HG03139 (cell line): ENCODE results near the gene GMPR2.
A peak's percentile ranks its signal among the peaks of the same experiment; 100 is the strongest.
"Not testable (repeated sequence)": the region's sequence is repeated elsewhere in the genome, so short reads cannot be mapped to it uniquely, and the experiment has no call there.

Experiments used
- ATAC-seq: cut with Tn5 transposase; IDR thresholded peaks from one replicate; pipeline ENCODE4 v1.9.1; 2021; ENCODE audit not compliant: unreplicated experiment

GMPR2 gene

DNA sequence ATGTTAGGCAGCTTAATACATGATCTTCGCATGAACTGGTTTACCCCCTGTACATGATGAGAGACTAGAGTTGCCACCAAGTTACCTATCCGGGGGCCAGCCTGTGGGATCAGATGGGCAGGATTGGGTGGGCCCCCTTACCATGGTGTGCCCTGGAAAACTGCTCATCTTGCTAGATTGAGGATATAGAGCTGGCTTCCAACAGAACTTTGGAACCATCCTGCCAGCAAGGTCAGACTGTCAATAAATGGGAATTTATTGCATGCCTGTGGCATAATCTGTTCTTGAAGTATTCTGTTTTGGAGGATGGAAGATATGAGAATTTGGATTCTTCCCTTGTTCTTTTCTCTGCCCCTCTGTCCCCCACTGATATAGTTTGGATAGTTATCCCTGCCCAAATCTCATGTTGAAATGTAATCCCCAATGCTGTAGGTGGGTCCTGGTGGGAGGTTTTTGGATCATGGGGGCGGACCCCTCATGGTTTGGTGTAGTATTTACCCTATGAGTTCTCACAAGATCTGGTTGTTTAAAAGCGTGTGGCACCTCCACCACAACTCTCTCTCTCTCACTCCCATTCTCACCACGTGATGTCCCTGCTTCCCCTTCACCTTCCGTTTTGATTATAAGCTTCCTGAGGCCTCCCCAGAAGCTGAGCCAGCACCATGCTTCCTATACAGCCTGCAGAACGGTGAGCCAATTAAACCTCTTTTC is 33.8 kb upstream of the GMPR2 start:
- ATAC-seq: no peak

DNA sequence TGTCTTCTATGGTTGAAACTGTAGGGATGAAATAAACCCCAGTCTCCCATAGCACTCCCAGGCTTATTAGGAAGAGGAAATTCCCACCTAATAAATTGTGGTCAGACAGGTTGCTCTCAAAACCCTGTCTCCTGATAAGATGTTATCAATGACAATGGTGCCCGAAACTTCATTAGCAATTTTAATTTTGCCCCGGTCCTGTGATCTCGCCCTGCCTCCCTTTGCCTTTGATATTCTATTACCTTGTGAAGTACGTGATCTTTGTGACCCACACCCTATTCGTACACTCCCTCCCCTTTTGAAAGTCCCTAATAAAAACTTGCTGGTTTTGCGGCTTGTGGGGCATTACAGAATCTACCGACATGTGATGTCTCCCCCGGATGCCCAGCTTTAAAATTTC is 30.2 kb upstream of the GMPR2 start:
- not testable (repeated sequence) for ATAC-seq

DNA sequence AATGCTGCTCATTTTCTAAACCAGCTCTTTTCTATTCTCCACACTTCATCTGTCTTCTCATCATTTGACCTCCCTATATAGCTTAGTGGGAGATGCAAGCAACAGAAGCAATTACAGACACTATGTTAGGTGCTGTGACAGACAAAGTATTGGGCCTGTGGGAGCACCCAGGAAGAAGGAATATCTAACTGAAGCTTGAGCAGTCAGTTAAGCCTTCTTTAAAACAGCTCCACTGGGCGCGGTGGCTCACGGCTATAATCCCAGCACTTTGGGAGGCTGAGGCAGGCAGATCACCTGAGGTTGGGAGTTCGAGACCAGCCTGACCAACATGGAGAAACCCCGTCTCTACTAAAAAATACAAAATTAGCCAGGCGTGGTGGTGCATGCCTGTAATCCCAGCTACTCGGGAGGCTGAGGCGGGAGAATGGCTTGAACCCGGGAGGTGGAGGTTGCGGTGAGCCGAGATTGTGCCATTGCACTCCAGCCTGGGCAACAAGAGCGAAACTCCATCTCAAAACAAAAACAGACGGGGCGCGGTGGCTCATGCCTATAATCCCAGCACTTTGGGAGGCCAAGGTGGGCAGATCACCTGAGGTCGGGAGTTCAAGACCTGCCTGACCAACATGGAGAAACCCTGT is 29.4 kb upstream of the GMPR2 start:
- ATAC-seq: not testable (repeated sequence)

DNA sequence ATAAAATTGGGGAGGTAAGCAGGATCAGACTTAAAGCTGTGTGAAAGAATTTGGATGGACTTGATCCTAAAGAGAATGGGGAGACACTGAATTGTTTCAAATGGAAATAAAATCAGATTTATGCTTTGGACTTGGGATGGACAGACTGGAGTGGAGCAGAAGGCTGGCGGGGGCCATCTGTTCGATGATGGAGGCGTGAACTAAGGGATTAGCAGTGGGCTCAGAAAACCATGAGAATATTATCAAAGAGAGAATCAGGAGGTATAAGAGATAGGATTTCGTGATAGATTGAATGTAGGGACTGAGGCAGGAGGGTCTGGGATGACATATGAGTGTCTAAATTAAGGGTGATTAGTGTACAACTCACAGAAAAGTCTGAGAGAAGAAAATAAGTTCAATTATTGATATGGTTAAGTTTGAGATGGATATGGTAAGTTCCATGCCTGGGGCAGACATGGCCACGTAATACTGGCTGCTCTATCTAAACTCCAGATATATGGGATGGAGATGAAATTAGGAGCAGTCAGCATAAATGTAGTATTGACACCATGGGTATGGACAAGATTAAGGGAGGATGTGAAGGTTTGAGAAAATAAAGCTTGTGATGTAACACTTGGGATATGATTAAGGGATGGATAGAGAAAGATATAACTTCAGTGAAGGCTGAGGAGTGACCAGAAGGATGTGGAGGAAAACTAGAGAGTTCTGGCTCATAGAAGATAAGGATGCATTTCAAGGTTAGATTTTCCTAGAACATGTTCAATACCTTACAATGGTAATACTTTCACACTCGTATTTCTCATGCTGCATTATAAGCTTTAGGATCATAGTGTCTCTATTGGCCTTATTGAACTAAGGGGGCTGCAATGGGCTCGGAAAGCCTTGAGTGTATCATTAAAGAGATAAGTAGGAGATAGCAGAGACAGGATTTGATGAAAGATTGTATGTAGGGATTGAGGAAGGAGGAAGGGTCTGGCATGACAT is 28.3 kb upstream of the GMPR2 start:
- ATAC-seq: no peak

DNA sequence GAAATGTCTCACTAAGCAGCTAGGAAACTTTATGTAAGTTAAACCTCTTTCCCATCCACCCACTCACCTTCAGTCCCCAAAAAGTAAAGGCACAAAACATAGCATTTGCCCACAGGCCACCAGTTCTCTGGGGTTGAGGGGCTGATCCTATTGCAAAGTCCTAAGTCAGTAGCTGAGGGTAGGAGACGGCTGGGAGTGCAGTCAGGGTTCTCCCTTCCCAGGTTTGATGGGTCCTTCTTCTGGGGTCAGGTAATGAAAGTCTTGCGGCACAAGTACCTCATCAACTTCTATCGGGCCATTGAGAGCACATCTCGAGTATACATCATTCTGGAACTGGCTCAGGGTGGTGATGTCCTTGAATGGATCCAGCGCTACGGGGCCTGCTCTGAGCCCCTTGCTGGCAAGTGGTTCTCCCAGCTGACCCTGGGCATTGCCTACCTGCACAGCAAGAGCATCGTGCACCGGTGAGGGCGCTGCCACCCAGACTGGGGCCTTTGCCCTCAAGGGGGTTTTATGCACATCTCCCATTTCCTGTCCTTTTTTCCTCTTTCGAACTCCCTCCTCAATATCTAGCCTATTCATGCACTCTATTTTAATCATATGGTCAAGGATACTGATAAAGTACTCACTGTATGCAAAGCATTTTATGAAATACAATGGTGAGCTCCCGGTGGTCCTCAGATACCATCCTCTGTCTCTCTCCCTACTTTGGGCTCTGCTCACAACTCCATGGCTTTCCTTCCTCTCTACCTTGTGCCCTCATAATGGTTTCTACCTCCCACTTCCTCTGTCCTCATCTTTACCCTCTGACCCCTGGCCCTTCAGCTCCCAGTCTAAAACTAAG is 26.2 kb upstream of the GMPR2 start:
- ATAC-seq: no peak

DNA sequence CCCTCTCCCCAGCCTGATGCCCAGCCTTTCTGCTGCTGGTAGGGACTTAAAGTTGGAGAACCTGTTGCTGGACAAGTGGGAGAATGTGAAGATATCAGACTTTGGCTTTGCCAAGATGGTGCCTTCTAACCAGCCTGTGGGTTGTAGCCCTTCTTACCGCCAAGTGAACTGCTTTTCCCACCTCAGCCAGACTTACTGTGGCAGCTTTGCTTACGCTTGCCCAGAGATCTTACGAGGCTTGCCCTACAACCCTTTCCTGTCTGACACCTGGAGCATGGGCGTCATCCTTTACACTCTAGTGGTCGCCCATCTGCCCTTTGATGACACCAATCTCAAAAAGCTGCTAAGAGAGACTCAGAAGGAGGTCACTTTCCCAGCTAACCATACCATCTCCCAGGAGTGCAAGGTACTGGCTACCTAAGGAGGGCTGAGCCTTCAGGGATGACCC is 25.6 kb upstream of the GMPR2 start:
- ATAC-seq: no peak

DNA sequence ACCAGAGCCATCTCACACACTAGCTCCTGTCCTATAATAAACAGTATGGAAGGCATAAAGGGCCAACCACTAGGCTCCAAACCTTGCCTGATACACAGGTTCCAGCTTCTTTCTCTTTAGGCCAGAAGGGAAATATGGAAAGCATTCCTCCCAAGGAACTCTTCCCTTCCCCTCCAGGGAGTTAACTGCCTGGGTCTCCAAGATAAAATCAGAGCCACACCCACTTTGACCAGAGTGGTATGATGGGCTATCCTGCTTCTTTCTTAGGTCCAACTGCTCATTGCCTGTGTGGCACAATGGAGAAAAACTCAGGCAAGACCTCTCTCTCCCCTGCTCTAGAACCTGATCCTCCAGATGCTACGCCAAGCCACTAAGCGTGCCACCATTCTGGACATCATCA is 25.1 kb upstream of the GMPR2 start:
- ATAC-seq: no peak

DNA sequence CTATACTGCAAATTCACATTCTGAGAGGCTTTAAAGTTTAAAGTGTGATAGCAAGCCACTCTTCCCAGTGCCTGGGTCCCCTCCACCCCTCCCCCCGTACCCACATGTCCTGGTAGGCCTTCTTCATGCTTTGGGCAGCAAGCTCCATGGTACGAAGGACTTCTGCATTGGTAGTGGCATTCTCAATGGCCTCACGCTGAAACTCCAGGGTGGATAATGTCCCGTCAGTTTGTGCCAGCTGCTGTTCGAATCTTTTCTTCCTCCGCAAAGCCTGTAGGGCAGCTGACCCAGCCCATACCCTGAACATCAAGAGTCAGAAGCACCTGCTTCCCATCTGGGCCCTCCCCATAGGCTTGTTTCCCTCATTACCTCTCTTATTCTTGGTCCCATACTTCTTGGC is 21.4 kb upstream of the GMPR2 start:
- ATAC-seq: no peak

DNA sequence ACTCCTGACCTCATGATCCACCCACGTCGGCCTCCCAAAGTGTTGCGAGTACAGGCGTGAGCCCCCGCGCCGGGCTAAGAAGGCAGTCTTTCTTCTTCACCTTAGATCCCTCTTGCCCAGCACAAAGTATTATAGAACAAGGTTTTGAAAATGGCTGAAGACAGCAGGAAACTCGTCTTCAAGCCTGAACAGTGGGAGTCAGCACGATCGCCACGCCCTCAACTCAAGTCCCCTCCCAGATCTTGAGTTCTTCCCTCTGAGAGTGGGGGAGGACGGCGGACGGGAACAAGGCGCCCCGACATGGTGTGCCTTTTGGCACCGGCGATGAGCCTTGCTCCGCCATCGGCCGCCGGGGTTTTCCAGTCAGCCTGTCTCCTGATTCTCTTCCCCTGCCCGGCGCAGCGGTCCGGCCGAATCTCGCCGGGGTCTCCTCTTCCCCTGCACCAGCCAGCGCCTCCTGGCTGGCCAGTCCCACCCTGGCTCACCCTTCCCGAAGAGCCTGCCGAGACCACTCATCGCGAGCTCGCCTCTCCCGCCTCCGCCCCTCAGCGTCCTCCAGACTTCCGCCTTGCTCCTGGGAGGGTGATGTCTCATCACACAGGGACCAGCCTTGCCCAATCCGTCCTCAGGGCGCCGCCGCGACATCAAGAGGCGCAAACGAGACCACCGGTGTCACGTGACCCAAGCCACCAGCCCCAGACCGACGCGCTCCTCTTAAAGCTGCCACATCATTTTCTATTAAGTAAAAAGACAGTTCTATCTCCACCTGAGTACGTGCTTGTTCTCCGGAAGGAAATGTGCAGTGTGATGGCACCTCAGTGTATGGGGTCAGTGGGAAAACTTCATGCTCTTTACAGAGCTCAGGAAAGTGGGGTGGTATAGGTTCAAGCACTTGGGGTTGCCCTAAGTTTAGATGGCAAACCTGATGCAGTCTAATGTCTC is 19.5 kb upstream of the GMPR2 start, which contains the start of gene CHMP4A:
CHMP4A (minus strand) TSS at position 565 of the 942 bp plus-strand sequence; CDS start at position 516, 49 bp downstream.
- peak; percentile 68 for ATAC-seq

DNA sequence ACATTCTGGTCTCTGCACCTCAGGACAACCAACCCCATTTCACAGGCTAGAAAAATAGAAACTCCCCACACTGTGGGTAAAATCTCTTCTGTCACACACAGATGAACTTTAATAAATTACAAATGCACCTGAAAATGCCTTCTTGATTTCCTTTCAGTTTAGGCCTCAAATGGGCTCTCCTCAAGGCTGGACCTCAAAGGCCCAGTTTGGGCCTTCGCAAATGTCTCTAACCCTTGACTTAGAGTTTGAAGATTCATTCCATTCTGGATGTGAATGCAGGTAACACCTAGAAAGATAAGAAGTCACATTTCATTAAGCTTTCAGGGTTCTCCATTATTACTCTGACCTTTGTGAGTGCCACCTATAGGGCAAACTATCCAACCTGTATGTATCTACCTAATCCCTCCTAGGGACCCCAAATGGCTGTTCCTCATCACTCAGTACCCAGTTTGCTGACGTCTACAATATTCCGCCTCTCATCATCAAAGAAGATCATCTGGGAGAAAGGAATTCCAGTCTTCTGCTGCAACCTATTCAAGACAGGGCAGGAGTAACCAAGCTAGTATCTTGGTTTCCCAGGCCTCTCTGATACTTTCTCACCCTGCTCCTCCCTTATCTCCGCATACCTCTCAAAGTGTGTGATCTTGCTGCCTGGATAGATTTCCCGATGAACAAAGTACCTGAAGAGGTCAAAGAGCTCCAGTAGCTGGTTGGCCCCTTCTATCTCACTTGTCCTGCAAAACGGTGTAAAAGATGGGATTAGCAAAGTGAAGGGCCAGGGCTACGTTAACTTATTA is 18.7 kb upstream of the GMPR2 start:
- no peak for ATAC-seq

DNA sequence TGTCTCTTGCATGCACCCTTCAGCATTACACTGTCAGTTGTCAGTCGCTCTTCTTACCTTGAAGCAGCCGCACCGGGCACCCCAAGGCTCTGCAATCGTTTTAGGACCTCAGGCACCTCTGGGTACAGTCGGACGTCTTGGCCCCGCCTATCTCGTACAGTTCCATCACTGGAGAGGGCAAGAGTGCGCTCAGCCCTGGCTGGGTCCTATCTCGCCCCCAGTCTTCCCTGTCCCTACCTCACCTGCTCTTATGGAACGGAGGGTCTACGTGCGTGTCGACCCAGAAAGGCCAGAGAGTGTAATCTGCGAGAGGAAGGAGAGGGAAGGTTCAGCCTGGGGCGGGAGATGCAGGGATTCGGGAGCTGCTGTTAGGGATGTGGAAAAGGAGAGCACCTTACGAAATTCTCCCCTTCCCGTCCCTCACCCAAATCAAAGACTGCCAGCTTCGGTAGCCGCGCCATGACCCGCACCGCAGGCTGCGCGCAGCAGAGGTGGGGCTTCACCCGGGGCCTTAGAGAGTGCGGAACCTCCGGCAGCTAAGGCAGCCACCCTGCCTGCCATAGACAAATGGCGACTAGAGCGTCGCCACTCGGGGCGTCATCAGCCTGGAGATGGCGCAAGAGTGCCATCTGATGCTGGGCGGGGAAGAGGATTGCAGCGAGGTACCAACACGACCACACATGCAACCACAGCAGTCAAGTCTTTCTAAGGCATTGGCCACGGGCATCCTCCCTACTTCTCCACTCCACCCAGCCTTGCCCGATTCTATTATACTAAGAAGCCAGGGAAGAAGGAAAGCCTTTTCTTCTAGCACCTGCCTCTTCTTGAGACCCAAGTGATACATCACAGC is 17.0 kb upstream of the GMPR2 start, which contains the start of gene MDP1:
MDP1 (minus strand) TSS at position 572 of the 850 bp plus-strand sequence; CDS start at position 461, 111 bp downstream.
- peak; percentile 62 for ATAC-seq

DNA sequence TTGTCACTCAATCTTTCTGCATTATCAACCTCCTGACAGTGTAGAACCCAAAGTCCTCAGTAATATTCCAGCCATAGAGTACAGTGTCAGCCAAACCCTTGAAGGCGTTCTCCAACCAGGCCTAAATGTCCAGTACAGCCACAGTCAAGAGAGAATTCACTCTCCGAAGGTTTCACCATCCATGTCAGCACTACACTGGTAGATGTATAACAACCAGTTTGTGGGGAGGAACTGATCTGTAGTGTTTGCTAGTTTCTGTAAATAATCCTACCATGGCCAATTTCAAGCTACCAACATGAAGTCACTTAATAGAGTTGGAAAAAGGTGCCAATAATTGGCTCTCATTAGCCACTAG is 16.4 kb upstream of the GMPR2 start:
- no peak for ATAC-seq

DNA sequence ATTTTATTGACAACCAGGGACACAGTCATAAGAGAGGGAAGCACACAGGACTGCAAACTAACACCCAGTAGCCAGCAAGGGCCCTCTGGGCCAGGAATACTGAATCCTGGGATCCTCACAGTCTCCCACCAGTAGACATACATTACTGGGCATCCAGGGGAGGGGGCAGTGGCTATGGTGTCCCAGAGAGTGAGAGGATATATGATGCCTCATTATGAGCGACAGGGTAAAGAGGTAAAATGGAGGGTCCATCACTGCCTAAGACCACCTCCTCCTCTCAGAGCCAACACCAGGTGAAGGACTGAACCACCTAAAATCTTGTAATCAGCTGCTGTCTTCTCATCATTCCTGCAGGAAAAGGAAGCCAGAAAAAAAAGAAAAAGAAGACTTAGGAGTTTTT is 15.9 kb upstream of the GMPR2 start:
- ATAC-seq: not testable (repeated sequence)

DNA sequence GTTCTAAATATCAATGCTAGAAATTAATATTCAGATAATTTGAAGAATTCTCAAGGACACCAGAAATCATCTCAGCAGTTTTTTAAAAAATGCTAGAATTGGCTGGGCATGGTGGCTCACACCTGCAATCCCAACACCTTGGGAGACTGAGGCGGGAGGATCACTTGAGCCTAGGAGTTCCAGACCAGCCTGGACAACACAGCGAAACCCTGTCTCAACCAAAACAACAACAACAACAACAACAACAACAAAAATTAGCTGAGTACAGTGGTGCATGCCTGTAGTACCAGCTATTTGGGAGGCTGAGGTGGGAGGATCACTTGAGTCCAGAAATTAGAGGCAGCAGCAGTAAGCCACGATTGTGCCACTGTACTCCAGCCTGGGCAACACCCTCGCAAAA is 13.6 kb upstream of the GMPR2 start:
- ATAC-seq: no peak

DNA sequence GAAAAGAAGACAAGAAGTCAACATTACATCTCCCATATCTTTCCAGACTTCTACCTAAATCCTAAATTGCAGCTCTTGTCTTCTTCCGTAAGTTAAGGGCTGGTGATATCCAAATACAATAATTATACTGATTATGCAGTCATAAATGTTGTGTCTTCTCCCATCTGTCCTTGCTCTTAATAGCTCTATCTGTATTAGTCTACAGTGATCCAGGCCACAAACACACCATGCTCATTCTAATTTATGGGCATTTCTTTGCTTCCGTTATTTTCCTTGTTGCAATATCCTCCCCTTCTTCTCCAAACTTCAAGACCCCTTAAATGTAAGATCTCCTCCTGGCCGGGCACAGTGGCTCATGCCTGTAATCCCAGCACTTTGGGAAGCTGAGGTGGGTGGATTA is 13.2 kb upstream of the GMPR2 start:
- no peak for ATAC-seq

DNA sequence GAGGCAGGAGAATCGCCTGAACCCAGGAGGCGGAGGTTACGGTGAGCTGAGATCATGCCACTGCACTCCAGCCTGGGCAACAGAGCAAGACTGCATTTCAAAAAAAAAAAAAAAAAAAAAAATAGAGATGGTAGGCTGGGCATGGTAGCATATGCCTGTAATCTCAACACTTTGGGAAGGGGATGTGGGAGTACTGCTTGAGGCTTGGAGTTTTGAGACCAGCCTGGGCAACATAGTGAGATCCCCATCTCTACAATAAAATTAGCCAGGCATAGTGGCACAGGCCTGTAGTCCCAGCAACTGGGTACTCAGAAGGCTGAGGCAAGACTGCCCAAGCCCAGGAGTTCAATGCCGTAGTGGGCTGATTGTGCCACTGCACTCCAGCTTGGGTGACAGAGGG is 9.7 kb upstream of the GMPR2 start:
- not testable (repeated sequence) for ATAC-seq

DNA sequence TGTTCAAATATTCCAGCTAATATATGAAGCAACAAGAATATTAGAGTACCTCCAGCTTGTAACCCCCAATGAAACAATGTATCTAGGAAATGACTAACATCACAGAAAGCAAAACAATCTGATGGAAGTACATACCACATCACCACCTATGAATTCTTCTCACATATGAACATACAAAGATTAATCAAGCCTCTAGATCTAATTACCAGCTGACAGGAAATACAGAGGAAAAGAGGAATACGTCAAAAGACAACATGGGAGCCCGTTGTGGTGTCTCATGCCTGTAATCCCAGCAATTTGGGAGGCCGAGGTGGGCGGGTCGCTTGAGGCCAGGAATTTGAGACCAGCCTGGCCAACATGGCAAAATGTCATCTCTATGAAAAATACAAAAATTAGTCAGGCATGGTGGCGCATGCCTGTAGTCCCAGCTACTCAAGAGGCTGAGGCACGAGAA is 8.1 kb upstream of the GMPR2 start:
- no peak for ATAC-seq

DNA sequence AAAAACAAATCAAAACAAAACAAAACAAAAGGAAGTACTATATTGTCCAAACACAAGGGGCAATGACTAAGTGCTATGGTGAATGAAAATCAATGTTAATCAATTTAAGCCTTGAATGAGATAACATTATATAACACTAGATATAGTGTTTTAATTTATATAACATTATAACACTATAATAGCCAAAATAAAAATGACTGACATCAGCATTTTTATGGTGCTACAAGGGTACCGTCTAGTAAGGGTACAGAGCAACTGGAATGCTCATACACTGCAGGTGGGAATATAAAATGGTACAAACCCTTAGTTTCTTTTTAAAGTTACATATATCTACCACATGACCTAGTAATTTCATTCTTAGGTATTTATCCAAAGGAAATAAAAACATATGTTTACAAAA is 6.3 kb upstream of the GMPR2 start:
- ATAC-seq: no peak
